WI38 (cell line): ENCODE measurements around the gene SCGB1D2.

ENCODE experiments used
- H3K4me3 ChIP-seq: 2 replicates; pipeline ENCODE4 v1.5.1; 2011; ENCODE audit warnings: low read depth, mild to moderate bottlenecking, control low read depth, low read length
- TF ChIP-seq, protein P1 (sequence below): IDR thresholded peaks from 2 replicates; pipeline ENCODE4 v1.5.1; 2012; ENCODE audit warnings: low read depth, mild to moderate bottlenecking, control low read depth, low read length

Gene SCGB1D2

DNA sequence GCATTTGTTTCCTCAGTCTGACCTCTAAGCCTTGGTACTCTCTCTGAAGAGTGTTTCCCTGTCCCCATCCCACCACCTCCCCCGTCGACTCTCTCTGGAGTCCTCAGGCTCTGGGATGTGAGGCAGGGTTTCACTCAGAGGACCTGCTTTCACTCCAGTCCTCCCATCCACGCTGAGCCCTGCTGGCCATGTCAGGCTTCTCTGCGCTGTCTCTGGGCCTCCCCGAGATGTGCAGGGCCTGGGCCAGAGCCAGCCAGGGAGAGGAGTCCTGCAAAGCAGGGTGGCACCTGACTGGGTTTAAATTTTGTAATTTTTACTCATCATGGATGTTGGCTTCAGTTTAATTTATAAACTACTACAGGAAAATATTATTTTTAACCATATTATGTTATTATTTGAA is 31.2 kb downstream of the SCGB1D2 start:
- TF ChIP-seq, protein P1, sequence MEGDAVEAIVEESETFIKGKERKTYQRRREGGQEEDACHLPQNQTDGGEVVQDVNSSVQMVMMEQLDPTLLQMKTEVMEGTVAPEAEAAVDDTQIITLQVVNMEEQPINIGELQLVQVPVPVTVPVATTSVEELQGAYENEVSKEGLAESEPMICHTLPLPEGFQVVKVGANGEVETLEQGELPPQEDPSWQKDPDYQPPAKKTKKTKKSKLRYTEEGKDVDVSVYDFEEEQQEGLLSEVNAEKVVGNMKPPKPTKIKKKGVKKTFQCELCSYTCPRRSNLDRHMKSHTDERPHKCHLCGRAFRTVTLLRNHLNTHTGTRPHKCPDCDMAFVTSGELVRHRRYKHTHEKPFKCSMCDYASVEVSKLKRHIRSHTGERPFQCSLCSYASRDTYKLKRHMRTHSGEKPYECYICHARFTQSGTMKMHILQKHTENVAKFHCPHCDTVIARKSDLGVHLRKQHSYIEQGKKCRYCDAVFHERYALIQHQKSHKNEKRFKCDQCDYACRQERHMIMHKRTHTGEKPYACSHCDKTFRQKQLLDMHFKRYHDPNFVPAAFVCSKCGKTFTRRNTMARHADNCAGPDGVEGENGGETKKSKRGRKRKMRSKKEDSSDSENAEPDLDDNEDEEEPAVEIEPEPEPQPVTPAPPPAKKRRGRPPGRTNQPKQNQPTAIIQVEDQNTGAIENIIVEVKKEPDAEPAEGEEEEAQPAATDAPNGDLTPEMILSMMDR = no peak
- no peak overlapping the region for H3K4me3 ChIP-seq

DNA sequence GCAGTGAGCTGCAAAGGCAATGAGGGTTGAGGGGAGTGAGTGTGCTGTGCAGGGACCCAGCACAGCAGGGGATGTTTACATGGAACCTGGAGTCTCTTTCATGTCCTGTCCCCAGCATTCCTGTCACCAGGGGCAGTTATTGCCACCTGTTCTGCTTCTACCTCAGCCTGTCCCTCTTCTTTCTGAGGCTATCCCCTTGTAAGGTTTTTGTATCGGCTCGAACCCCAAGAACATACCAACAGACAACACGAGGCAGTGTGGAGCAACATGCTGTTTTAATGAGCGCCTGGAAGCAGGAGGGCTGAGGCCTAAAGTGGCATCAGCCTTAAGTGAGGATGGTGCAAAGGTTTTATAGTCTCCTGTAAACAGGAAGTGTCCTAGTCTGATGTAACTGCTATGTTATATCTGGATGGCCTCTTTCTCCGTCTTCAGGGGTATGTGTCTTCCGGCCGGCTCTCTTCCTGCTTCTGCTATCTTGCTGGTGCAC is 31.8 kb downstream of the SCGB1D2 start:
- TF ChIP-seq, protein P1 = no peak
- H3K4me3 ChIP-seq = no peak overlapping the region

DNA sequence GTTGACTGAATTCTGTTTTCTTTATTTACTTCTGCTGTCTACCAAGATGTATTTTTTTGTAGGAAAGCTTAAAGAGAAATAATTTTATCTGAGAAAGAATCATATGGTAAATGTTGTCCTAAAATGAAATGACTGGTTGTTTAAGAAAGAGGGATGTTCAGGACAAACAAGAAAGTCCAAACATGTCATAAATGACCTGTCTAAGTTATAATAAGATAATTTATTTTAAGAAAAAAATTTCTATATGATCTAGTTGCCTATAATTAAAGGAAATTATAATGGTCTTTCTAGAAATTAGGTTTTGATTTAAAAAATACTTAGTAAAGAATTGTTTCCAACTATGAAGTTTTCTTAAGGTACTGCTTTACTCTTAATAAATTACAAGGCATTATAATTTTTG is 38.4 kb downstream of the SCGB1D2 start:
- TF ChIP-seq, protein P1 = no peak
- no peak overlapping the region for H3K4me3 ChIP-seq
